ENCODE measurements around the gene INPP4A. TPM values are rescaled to one million over a fixed set of nuclear protein-coding genes. Genes with fewer than 3 reads are reported as not detected.

INPP4A gene
- total and polyA plus RNA-seq, 2 of the 13 experiments (the other 11 are each of a cell fraction or from before 2014, with no cell fraction given), result 10.1 to 10.9 TPM

GRCh38 chr2:98502556-98503335 lies 58.1 kb downstream of the INPP4A start:
- H3K36me3 ChIP-seq (replicated peaks in 1 of 2; ENCODE audit: control insufficient read depth in 1 of 2, insufficient read depth in 2 of 2, low read length in 2 of 2), result peaks cover 0 to 1% of the 10 kb centered on the region in 2 experiments; a peak in 2 of 5 replicates
- BruUV-seq (replicated peaks), result no TSS peak
- FAIRE-seq, result no peak
- H3K4me1 ChIP-seq (ENCODE audit: insufficient read depth, low read length), result no peaks in the 10 kb centered on the region
- DNase-seq (ENCODE audit: low spot score), result no peak
- no peaks in the 10 kb centered on the region for H3K79me2 ChIP-seq (ENCODE audit: insufficient read depth, low read length)
- CTCF ChIA-PET (ENCODE audit: low intra/inter-chr PET ratio, low total read pairs), result no interaction called here
- WGBS (ENCODE audit: low lambda C conversion rate), result 75% methylated on average over 4 of the region's 4 CpGs
- H3K27ac ChIP-seq (ENCODE audit: extremely low read length, insufficient read depth, low read length), result no peak overlapping the region
- in situ Hi-C loops (cut with HindIII; ENCODE audit: extremely low pct_ligation_motif_present, low pct_unique_long_range_greater_than_20kb), result no loop called here
- no peak for TF ChIP-seq PCBP2 (optimal IDR thresholded peaks at IDR 0.05; ENCODE audit: low read depth, low read length, poor library complexity, severe bottlenecking)
- TF ChIP-seq CHD4 (IDR thresholded peaks at IDR 0.05; ENCODE audit: borderline replicate concordance, low read length), result no peak
- no peak for TF ChIP-seq ZMYM3 (CRISPR knock-in tag; IDR thresholded peaks at IDR 0.05)
- no peak for ATAC-seq
- intact Hi-C loops (cut with micrococcal nuclease; ENCODE audit: unreplicated experiment), result no loop called here
- POLR2A ChIA-PET, result no interaction called here
- no peaks in the 10 kb centered on the region for H3K9me3 ChIP-seq (ENCODE audit: low read length)
- H3K4me3 ChIP-seq (replicated peaks in 1 of 3; ENCODE audit: insufficient read depth in 1 of 3, low read depth in 2 of 3, low read length in 3 of 3), result no peak overlapping the region
- no peak overlapping the region for H2AFZ ChIP-seq (ENCODE audit: low read length)
- H4K20me1 ChIP-seq (ENCODE audit: insufficient read depth, low read length), result 0 out of 2 replicates have a peak, but pooled peaks cover 3% of the 10 kb centered on the region
- no peak overlapping the region for H3K4me2 ChIP-seq (ENCODE audit: low read depth, low read length)
- H3K27me3 ChIP-seq (ENCODE audit: control insufficient read depth in 1 of 2, insufficient read depth in 2 of 2, low read length in 2 of 2), result no peaks in the 10 kb centered on the region
- no peak overlapping the region for H3K9ac ChIP-seq (ENCODE audit: insufficient read depth, low read depth, low read length)

- POLR2A ChIA-PET, result no interaction called here
- H3K27ac ChIP-seq (ENCODE audit: extremely low read length, insufficient read depth, low read length), result no peak overlapping the region
- ATAC-seq (no peak), FAIRE-seq (no peak), DNase-seq (ENCODE audit: low spot score) (no peak)
- no peaks in the 10 kb centered on the region for H3K79me2 ChIP-seq (ENCODE audit: insufficient read depth, low read length)
- H3K4me2 ChIP-seq (ENCODE audit: low read depth, low read length), result no peak overlapping the region
- H3K36me3 ChIP-seq (replicated peaks in 1 of 2; ENCODE audit: control insufficient read depth in 1 of 2, insufficient read depth in 2 of 2, low read length in 2 of 2), result peaks cover 0 to 1% of the 10 kb centered on the region in 2 experiments; a peak in 2 of 5 replicates
- in situ Hi-C loops (cut with HindIII; ENCODE audit: extremely low pct_ligation_motif_present, low pct_unique_long_range_greater_than_20kb), result no loop called here
- intact Hi-C loops (cut with micrococcal nuclease; ENCODE audit: unreplicated experiment), result no loop called here
- no peak overlapping the region for H3K9ac ChIP-seq (ENCODE audit: insufficient read depth, low read depth, low read length)
- H3K9me3 ChIP-seq (ENCODE audit: low read length), result no peaks in the 10 kb centered on the region
- no peaks in the 10 kb centered on the region for H3K27me3 ChIP-seq (ENCODE audit: control insufficient read depth in 1 of 2, insufficient read depth in 2 of 2, low read length in 2 of 2)
- no peak overlapping the region for H2AFZ ChIP-seq (ENCODE audit: low read length)
- H3K4me1 ChIP-seq (ENCODE audit: insufficient read depth, low read length), result no peaks in the 10 kb centered on the region
- WGBS (ENCODE audit: low lambda C conversion rate), result 100% methylated on average over 2 of the region's 2 CpGs
- CTCF ChIA-PET (ENCODE audit: low intra/inter-chr PET ratio, low total read pairs), result no interaction called here
- H3K4me3 ChIP-seq (replicated peaks in 1 of 3; ENCODE audit: insufficient read depth in 1 of 3, low read depth in 2 of 3, low read length in 3 of 3), result no peak overlapping the region
- BruUV-seq (replicated peaks), result no TSS peak
- H4K20me1 ChIP-seq (ENCODE audit: insufficient read depth, low read length), result 0 out of 2 replicates have a peak, but pooled peaks cover 3% of the 10 kb centered on the region
- TF ChIP-seq ZFP90 (CRISPR knock-in tag; IDR thresholded peaks at IDR 0.05; ENCODE audit: borderline replicate concordance), result no peak
- TF ChIP-seq, protein P1, sequence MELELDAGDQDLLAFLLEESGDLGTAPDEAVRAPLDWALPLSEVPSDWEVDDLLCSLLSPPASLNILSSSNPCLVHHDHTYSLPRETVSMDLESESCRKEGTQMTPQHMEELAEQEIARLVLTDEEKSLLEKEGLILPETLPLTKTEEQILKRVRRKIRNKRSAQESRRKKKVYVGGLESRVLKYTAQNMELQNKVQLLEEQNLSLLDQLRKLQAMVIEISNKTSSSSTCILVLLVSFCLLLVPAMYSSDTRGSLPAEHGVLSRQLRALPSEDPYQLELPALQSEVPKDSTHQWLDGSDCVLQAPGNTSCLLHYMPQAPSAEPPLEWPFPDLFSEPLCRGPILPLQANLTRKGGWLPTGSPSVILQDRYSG (CRISPR knock-in tag; IDR thresholded peaks at IDR 0.05), result no peak
- no peak for TF ChIP-seq ZNF780A (CRISPR knock-in tag; IDR thresholded peaks at IDR 0.05)
- TF ChIP-seq CBX5 (CRISPR knock-in tag; IDR thresholded peaks at IDR 0.05; ENCODE audit: borderline replicate concordance), result no peak
- TF ChIP-seq NCOA5 (CRISPR knock-in tag; IDR thresholded peaks at IDR 0.05), result no peak
- TF ChIP-seq, protein P2, sequence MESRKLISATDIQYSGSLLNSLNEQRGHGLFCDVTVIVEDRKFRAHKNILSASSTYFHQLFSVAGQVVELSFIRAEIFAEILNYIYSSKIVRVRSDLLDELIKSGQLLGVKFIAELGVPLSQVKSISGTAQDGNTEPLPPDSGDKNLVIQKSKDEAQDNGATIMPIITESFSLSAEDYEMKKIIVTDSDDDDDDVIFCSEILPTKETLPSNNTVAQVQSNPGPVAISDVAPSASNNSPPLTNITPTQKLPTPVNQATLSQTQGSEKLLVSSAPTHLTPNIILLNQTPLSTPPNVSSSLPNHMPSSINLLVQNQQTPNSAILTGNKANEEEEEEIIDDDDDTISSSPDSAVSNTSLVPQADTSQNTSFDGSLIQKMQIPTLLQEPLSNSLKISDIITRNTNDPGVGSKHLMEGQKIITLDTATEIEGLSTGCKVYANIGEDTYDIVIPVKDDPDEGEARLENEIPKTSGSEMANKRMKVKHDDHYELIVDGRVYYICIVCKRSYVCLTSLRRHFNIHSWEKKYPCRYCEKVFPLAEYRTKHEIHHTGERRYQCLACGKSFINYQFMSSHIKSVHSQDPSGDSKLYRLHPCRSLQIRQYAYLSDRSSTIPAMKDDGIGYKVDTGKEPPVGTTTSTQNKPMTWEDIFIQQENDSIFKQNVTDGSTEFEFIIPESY (CRISPR knock-in tag; IDR thresholded peaks at IDR 0.05), result no peak
- no peak for TF ChIP-seq EEA1 (CRISPR knock-in tag; IDR thresholded peaks at IDR 0.05; ENCODE audit: borderline replicate concordance)
- no peak for TF ChIP-seq GATAD2A (CRISPR knock-in tag; IDR thresholded peaks at IDR 0.05)
- TF ChIP-seq, protein P3, sequence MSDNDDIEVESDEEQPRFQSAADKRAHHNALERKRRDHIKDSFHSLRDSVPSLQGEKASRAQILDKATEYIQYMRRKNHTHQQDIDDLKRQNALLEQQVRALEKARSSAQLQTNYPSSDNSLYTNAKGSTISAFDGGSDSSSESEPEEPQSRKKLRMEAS (IDR thresholded peaks at IDR 0.05), result no peak
- TF ChIP-seq NFYC (CRISPR knock-in tag; IDR thresholded peaks at IDR 0.05), result no peak
- TF ChIP-seq ASH2L (IDR thresholded peaks at IDR 0.05; ENCODE audit: insufficient read length, low read depth, low read length), result no peak
- no peak for TF ChIP-seq ZNF460 (CRISPR knock-in tag; IDR thresholded peaks at IDR 0.05; ENCODE audit: borderline replicate concordance)
Measured at GRCh38 chr2:98503481-98504105, 58.9 kb downstream of the INPP4A start.
